HG03060 (cell line): ENCODE results near the gene METTL2B.
"Not testable (repeated sequence)": the region's sequence is repeated elsewhere in the genome, so short reads cannot be mapped to it uniquely, and the experiment has no call there.

Experiments used
- ATAC-seq: cut with Tn5 transposase; IDR thresholded peaks from one replicate; pipeline ENCODE4 v1.9.1; 2021; ENCODE audit warnings: low read depth, moderate number of reproducible peaks; ENCODE audit not compliant: unreplicated experiment

METTL2B gene

GRCh38 chr7:128523226-128523931 is 46.8 kb downstream of the METTL2B start:
- ATAC-seq, result not testable (repeated sequence)

GRCh38 chr7:128523932-128524524 is 47.5 kb downstream of the METTL2B start:
- not testable (repeated sequence) for ATAC-seq

- not testable (repeated sequence) for ATAC-seq
Measured at GRCh38 chr7:128525584-128525983, 49.0 kb downstream of the METTL2B start.

- not testable (repeated sequence) for ATAC-seq
Measured at GRCh38 chr7:128526062-128526466, 49.5 kb downstream of the METTL2B start.

- ATAC-seq, result not testable (repeated sequence)
Measured at GRCh38 chr7:128529191-128529590, 52.6 kb downstream of the METTL2B start.

GRCh38 chr7:128530121-128530854 is 53.7 kb downstream of the METTL2B start:
- not testable (repeated sequence) for ATAC-seq

- ATAC-seq, result no peak
Measured at GRCh38 chr7:128530855-128531104, 54.2 kb downstream of the METTL2B start.

GRCh38 chr7:128531105-128531954 is 54.8 kb downstream of the METTL2B start:
- peak; percentile 33 for ATAC-seq

GRCh38 chr7:128531955-128532478 is 55.5 kb downstream of the METTL2B start:
- ATAC-seq, result not testable (repeated sequence)

GRCh38 chr7:128532956-128533355 is 56.4 kb downstream of the METTL2B start:
- not testable (repeated sequence) for ATAC-seq

GRCh38 chr7:128537410-128537809 is 60.9 kb downstream of the METTL2B start:
- ATAC-seq, result not testable (repeated sequence)

GRCh38 chr7:128542530-128542929 is 66.0 kb downstream of the METTL2B start:
- ATAC-seq, result not testable (repeated sequence)

GRCh38 chr7:128543300-128543699 is 66.8 kb downstream of the METTL2B start:
- not testable (repeated sequence) for ATAC-seq

GRCh38 chr7:128546319-128546851 is 69.8 kb downstream of the METTL2B start:
- not testable (repeated sequence) for ATAC-seq

- ATAC-seq, result no peak
Measured at GRCh38 chr7:128550920-128551319, 74.4 kb downstream of the METTL2B start.

GRCh38 chr7:128554394-128554793 is 77.8 kb downstream of the METTL2B start:
- not testable (repeated sequence) for ATAC-seq
